HPDE6-E6E7 (cell line): Measurements from ENCODE around the gene KCNJ10.

Experiments
- DNase-seq: peaks from one replicate; pipeline ENCODE4 v3.0.0; 2011; ENCODE audit warnings: missing footprints; ENCODE audit errors: extremely low spot score

KCNJ10 gene

DNA sequence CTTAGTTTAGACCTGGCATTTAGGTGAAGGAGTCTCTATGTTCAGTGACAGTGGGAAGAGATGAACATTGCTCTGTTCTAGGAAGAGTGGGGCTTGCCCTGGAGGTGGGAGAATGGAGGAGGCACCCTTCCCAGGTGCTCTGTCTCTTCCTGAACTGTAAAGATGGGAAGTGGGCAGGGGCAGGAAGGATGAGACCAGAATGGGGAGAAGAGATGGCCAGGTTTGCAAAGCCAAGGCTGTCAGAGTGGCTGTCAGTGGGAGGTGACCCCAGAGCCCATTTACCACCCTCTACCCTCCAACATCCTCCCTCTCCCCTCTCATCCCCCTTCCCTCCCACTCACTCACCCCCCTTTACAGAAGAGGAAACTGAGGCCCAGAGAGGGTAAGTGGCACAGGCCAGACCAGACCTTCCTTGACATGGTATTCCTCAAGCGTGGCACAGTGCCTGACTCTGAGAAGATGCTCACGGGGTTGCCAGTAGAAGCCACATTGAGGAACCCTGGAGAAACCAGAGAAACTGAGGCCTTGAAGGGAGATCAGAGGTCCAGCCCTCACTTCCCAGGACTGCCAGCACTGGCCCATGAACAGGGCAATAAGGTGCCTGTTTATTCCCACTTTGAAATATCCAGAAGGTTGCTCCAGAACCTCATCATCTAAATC lies 29.9 kb upstream of the KCNJ10 start:
- no peak for DNase-seq

DNA sequence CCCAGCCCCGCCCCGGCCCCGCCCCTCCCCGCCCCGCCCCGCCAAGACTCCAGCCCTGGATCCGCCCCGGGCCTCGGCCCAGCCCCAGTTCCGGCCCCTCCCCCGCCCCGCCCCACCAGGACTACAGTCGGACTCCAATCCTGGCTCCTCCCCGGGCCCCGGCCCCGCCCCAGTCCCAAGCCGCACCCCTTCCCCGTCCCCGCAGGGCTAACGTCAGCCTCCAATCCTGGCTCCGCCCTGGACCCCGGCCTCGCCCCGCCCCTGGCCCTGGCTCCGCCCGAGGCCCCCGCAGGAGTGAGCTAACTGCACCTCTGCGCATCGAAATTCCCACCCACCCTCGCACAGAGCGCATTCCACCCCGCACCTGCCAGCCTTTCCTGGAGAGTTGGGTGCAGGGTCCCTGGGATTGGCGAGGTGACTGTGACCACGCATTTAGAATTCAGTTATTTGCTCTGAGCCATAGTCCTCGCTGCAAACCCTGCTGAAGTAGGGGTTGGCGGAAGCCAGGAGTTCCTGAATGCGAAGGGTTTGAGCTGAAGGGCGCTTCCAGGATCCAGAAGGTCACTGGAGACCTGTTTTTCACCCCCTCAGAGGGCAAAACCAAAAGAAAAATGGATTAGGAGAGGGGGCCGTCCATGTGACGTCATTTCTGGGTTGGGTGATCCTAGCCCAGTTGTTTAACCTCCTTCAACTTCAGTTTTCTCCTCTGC lies 29.0 kb upstream of the KCNJ10 start:
- peak; percentile 86 for DNase-seq

DNA sequence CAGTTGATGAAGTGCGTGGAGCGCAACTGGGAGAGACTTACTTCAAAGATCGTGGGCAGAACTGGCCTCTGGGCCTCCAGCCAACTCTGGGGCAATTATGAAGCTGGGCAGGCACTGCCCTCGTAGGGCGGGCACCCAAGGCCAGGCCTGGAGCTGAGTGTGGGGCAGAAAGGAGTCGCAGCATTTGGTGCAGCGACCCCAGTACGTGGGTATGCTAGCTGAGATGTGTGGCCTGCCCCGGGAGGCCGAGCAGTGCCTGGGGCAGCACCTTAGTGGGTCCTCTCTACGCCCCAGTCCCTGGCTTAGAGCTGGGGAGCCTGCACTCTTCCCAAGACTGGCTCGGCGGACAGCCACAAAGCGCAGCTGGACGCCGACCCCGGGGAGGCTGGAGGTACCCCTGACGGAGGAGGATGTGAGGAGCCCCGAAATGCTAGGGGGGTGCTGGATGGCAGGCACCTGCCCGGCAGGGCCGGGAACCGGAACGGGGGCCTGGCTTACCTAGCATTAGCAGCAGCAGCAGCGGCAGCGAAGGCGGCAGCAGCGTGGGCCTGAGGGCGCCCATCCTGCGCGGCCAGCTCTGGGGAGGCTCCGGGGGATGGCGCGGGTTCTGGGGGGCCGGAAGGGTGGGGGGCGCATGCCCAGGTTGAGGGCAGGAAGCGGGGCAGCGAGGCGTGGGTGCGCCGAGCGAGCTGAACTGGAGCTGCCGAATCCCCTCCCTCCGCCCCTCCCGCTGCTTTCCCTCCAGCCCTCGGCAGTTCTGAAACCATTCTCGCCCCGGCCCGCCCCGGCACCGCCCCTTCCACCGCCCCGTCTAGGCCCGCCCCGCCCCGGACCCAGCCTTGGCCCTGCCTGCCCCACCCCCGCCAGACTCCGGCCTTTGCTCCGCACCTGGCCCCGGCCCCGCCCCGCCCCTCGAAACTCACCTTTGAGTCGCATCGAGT lies 28.2 kb upstream of the KCNJ10 start, which contains the start of gene IGSF8:
Gene IGSF8 (minus strand): TSS at position 709 of the 941 bp plus-strand sequence. CDS start 147 bp downstream, at position 562.
- DNase-seq: peak; percentile 76

DNA sequence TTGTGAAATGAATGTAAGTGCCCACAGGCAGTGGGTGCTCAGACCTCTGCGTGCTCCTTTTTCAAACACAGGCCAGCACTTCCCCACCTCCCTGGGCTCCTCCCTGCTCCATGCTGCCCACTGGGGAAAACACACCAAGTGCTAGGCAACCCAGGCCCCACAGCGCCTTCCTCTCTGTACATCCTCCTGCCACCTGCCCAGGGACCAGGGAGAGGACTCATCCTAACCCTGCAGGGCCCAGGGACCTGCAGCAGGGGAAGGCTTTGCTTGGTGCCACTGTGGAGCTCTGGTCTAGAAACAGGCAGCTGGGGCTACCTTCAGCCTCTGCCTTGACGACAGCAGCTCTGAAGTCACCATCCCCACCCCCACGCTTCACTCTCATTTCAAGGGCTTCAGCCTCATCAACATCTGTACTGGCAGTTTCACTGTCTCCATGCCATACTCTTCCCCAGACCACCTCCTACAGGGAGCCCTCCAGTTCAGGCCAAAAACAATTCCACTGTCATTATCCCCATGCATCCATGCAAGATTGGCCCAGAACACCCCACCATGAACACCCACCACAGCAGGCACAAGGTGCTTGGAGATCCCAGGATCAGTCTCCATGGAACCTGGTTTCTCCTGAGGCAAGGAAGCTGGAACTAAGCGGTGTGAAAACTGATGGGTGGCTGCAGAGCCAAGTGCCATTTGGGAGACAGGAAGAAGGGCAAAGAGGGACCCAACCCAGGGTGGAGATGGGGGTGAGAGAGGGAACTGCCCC lies 27.4 kb upstream of the KCNJ10 start:
- DNase-seq: no peak

- no peak for DNase-seq
Observed at GRCh38 chr1:160096274-160097116, 26.5 kb upstream of the KCNJ10 start.

- no peak for DNase-seq
Observed at GRCh38 chr1:160095382-160096105, 25.6 kb upstream of the KCNJ10 start.

- DNase-seq: no peak
Observed at GRCh38 chr1:160094806-160095205, 24.8 kb upstream of the KCNJ10 start.

DNA sequence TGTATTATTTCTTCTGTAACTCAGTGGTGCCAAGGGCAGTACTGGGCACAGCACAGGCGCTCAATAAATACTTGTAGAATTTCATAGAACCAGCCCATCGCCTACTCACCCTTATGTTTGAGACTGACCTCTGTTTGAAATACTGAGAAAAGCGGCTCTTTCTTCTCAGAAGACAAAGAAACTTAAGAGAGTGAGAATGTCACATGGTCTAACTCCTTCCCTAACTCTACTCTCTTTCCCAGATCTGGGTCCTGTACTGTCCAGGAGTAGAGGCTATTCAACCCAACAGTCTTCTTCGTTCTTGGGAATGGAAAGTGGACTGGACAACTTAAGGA lies 24.3 kb upstream of the KCNJ10 start:
- no peak for DNase-seq

DNA sequence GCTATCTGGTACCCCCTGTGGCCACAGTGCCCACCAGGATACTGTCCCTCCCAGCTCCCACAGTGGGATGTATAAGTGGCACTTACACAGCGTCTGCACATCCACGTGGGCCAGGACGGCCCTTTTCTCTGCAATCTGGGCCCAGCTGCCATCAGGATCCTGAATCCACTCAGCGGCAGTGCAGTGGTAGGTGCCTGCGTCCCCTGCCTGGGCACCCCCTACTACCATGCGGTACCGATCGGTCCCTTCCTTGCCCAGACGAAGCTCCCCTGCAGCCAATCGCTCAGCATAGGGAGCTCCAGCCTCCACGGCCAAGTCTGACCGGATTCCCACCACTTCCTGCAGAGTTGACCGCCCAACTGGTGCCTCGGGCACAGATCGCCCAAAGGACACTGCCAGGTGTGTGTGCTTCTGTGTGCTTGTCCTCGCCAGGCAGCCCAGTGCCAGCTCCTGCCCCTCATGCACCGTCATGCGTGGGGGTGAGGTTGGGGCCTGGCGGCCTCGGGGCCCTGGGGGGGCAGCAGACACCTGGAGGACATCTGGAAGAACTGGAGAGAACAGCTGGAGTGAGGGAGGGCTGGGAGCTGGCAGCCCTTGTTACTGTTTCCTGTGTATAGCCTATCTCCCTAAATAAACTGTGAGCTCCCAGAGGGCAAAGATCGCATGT lies 23.8 kb upstream of the KCNJ10 start:
- no peak for DNase-seq

DNA sequence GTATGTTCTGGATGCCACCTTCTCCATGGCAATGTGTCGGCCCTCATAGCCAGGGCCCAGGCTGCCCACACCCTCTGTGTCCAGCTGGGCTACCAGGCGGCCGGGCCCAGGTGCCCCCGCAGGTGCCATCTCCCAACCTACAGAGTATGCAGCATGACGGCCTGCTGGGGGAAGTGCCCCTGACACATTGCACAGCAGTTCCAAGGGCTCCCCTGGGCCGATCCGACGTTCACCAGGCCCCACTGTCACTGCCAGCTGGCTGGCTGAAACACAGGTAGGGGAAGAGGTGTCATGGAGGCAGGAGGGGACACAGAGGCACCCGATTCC lies 23.1 kb upstream of the KCNJ10 start:
- no peak for DNase-seq

DNA sequence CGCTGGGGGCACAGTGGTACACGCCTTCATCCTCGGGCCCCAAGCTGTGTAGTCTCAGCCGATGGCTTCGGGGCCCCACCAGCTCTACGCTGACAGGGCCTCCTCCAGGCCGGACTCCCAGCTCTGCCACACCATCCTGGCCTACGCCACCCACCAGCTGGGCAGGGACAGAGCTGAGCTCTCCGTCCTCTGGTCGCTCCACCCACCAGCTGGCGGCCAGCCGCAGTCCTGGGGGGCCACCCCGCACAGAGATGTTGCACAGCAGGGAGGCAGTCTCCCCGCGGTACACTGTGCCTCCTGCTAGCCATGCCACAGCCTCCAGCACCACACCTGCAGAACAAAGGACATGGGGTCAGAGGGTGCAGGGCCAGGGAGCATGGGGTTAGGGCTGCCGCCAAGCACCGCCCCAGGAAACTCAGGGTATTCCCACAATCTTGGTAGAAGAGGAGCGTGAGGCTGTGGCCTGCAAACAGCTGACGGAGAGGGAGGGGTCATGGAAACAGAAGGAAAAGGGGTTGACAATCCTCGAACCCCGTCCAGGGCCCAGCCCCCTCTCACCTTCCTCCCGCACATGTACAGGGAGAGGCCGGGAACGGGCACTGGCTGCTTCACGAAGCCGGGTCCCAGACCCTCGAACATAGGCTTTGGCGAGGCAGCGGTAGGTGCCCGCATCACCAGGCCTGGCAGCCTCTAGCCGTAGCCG lies 22.6 kb upstream of the KCNJ10 start:
- DNase-seq: no peak

GRCh38 chr1:160091666-160092223 lies 21.8 kb upstream of the KCNJ10 start:
- DNase-seq: no peak

- no peak for DNase-seq
Observed at GRCh38 chr1:160090760-160091159, 20.8 kb upstream of the KCNJ10 start.

DNA sequence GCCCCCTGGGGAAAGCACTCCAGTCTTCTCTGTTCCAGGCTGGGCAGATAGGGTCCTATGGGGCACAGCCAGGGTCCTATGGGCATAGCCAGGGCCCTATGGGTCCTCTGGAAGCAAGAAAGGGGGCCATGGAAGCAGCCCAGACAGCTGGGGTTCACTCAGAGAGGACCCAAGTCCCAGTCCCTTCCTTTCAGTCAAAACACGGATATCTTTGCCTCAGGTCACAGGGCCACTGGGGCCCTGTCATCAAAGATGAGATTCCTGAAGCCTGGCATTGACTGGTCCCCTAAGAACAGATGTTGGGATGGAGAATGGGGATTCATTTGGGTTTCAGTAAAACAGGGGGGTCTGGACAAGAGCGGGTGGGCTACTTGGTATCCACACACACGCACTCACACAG lies 19.9 kb upstream of the KCNJ10 start:
- no peak for DNase-seq

DNA sequence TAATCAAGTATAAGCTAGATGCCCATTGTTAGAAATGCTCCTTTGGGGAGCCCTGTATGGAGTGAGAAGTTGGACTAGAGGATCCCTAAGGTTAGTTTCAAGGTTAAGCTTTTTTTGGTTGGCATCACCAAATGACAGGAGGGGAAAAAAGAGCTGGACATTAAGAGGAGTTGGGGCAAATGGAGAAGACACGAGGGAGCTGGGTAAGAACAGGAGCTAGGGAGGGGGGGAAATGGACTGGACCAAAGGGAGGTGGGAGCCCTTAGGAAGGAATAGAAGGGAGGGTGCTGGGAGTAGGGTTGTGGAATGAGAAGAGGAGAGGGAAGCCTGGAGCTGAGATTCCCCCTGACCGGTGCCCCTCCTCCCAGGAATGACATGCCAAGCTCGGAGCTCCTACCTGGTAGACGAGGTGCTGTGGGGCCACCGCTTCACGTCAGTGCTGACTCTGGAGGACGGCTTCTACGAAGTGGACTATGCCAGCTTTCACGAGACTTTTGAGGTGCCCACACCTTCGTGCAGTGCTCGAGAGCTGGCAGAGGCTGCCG lies 17.2 kb upstream of the KCNJ10 start:
- no peak for DNase-seq

- no peak for DNase-seq
Observed at GRCh38 chr1:160086456-160086892, 16.5 kb upstream of the KCNJ10 start.

- DNase-seq: peak; percentile 84
Observed at GRCh38 chr1:160085686-160086455, 15.9 kb upstream of the KCNJ10 start.
